ENCODE results near the gene POP7. TPM values are rescaled to one million over a fixed set of nuclear protein-coding genes. Genes with fewer than 3 reads are reported as not detected.

The POP7 gene
- 23.5 and 24.2 TPM in 2 replicates for total RNA-seq

DNA sequence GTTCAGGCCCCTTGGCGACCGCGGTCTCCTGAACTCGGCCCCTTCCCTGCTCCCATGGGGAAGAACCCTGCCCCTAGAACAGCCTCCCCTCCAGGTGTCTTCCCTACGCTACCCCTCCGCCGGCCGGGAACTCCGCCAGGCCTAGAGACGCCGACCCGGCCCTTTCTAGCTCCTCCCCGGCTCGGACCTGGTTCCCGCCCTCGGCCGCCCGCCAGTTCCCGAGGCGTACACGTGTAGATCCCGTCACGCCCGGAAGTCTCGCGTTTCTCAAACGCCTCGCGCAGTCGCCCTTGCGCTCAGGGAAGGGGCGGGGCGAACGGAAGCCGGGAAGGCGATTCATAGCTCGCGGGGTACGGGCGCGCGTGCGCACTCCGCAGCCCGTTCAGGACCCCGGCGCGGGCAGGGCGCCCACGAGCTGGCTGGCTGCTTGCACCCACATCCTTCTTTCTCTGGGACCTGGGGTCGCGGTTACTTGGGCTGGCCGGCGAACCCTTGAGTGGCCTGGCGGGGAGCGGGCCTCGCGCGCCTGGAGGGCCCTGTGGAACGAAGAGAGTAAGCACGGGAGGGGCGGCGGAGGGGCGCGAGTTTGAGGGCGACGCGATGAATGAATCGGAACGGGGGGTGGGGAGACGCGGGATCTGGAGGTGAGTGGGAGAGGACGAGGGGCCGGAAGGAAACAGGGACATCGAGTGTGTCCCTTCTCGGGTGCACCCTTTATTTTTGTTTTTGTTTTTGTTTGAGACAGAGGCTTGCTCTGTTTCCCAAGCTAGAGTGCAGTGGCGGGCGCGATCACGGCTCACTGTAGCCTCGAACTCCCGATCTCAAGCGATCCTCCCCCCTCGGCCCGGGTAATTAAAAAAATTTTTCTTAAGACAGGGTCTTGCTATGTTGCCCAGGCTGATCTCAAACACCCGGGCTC is at the start of gene POP7:
TSS of gene POP7 (plus strand) at position 369 of the 919 bp plus-strand sequence. CDS start 710 bp downstream, outside the sequence.

DNA sequence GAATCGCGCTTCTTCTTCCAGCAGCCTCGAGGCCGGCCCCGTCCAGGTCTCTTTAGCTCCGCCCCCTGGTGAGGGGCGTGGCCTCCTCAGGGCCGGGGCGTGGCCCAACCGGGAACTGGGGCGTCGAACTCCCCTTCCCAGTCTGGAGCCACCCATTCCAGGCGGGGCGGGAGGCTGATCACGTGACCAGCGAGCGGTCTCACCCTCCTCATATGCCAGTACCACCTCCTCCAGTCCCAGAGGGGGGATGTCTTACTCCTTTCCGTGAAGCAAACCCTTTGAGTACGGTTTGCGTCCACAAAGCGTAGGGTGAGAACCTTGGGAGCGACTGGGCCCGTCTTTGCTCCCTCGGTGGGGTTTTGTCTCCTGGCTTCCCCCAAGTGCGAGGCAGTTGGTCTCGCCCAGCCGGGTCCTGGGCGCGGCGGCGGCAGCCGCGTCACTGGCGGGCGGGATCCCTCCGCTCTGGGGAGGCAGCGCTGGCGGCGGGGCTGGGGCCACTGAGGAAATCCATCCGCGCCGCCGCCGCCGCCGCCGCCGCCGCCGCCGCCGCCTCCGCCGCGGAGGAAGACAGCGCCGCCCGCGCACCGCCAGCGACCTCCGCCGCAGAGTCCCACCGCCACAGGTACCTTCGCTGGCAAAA is 32.5 kb upstream of the POP7 start, which contains the start of gene GNB2:
TSS of gene GNB2 (plus strand) at position 439 of the 640 bp plus-strand sequence. CDS start 2,526 bp downstream, outside the sequence.

DNA sequence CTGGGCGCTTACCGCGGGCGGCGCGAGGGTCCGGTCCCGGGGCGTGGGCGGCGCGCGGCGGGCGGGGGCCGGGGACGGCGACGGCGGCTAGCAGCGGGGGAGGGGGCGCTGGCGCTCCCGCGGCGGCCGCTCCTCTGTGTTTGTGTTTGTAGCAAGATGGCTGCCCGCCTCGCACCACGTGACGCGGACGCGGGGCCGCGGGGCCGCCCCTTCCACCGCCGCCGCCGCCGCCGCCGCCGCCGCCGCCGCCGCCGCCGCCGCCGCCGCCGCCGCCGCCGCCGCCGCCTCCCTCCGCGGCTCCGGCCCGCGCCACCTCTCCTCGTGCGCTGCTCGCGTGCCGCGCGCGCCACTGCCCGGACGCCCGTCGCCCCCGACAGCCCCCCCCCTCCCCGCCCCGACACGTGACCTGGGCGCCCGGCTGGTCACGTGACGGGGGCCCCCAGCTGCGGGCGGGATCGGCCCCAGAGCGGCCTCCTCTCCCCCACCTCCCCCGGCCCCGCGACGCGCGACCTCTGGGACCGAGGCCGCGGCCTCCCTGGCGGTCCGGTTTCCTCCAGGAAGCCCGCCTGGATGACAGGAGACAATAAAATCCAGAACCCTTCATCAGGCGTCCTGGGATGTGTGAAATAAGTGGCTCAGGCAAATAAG is 11.7 kb upstream of the POP7 start, which contains the start of gene GIGYF1:
TSS of gene GIGYF1 (minus strand) at position 153 of the 648 bp plus-strand sequence. CDS start 6,012 bp downstream, outside the sequence.

DNA sequence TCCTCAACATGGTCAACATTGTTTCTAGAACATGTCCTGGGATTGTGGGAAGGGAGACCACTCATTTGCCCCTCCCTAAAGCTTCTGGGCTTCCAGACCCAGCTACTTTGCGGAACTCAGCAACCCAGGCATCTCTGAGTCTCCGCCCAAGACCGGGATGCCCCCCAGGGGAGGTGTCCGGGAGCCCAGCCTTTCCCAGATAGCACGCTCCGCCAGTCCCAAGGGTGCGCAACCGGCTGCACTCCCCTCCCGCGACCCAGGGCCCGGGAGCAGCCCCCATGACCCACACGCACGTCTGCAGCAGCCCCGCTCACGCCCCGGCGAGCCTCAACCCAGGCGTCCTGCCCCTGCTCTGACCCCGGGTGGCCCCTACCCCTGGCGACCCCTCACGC is 14.4 kb downstream of the POP7 start, which contains the start of gene EPO:
TSS of gene EPO (plus strand) at position 190 of the 392 bp plus-strand sequence. CDS start 513 bp downstream, outside the sequence.

Other genes with a start within 250 kb of the POP7 start
- gene SPACDR, start 241.9 kb upstream of the POP7 start, total RNA-seq = 0.26 TPM in 1 of 2 replicates, not detected in the other
- gene TSC22D4, start 226.9 kb upstream of the POP7 start, total RNA-seq = 20.8 and 21.9 TPM in 2 replicates
- 1.1 and 1.8 TPM in 2 replicates for gene NYAP1, start 222.2 kb upstream of the POP7 start, total RNA-seq
- gene AGFG2, start 166.9 kb upstream of the POP7 start, total RNA-seq = 7.2 and 9.4 TPM in 2 replicates
- not detected in 2 replicates for gene SAP25, start 132.2 kb upstream of the POP7 start, total RNA-seq
- 8.0 TPM in 2 replicates for gene LRCH4, start 120.0 kb upstream of the POP7 start, total RNA-seq
- gene FBXO24, start 119.8 kb upstream of the POP7 start, total RNA-seq = 0.13 and 0.43 TPM in 2 replicates
- gene PCOLCE, start 103.8 kb upstream of the POP7 start, total RNA-seq = 129 and 159 TPM in 2 replicates
- 7.4 and 8.4 TPM in 2 replicates for gene MOSPD3, start 93.6 kb upstream of the POP7 start, total RNA-seq
- gene TFR2, start 64.6 kb upstream of the POP7 start, total RNA-seq = 0.65 TPM in 2 replicates
- 0.11 TPM in 1 of 2 replicates, not detected in the other for gene ACTL6B, start 49.7 kb upstream of the POP7 start, total RNA-seq
- 63.1 and 82.8 TPM in 2 replicates for gene GNB2, start 32.4 kb upstream of the POP7 start, total RNA-seq
- gene GIGYF1, start 11.9 kb upstream of the POP7 start, total RNA-seq = 21.8 and 24.3 TPM in 2 replicates
- not detected in 2 replicates for gene EPO, start 14.3 kb downstream of the POP7 start, total RNA-seq
- not detected in 2 replicates for gene ZAN, start 27.5 kb downstream of the POP7 start, total RNA-seq
- gene EPHB4, start 121.4 kb downstream of the POP7 start, total RNA-seq = 32.1 and 34.0 TPM in 2 replicates
- 12.6 and 16.3 TPM in 2 replicates for gene SLC12A9, start 146.6 kb downstream of the POP7 start, total RNA-seq
- 131 and 135 TPM in 2 replicates for gene TRIP6, start 161.3 kb downstream of the POP7 start, total RNA-seq
- 30.6 and 36.6 TPM in 2 replicates for gene SRRT, start 169.0 kb downstream of the POP7 start, total RNA-seq
- gene UFSP1, start 183.6 kb downstream of the POP7 start, total RNA-seq = 2.2 and 2.7 TPM in 2 replicates
- gene ACHE, start 189.8 kb downstream of the POP7 start, total RNA-seq = not detected in 2 replicates
- not detected in 2 replicates for gene MUC3A, start 243.4 kb downstream of the POP7 start, total RNA-seq